Measurements from ENCODE around the gene RNF133.

Gene RNF133

DNA sequence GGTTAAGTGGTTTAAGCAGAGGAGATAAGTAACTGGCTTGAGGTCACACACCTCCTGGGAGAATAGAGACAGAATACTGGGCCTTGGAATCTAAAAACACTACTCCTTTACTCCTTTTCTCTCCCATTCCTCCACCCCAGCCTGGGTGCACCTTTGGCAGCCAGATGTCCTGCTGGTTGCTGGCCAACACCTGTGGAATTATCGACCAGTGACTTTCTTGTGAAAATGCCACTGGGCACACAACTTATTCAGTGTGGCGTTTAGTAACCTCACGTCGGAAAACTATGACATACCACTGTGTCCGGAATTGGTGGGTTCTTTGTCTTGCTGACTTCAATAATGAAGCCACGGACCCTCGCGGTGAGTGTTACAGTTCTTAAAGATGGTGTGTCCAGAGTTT, 26.4 kb downstream of the RNF133 start:
- H3K36me3 ChIP-seq (ENCODE audit: insufficient read depth, low read length): no peaks in the 10 kb centered on the region
- H3K9me3 ChIP-seq (ENCODE audit: low read length): no peaks in the 10 kb centered on the region
- H3K4me2 ChIP-seq (ENCODE audit: low read length): no peak overlapping the region
- TF ChIP-seq EZH2 (IDR thresholded peaks at IDR 0.05; ENCODE audit: borderline replicate concordance, low read length): no peak
- TF ChIP-seq, protein P1, sequence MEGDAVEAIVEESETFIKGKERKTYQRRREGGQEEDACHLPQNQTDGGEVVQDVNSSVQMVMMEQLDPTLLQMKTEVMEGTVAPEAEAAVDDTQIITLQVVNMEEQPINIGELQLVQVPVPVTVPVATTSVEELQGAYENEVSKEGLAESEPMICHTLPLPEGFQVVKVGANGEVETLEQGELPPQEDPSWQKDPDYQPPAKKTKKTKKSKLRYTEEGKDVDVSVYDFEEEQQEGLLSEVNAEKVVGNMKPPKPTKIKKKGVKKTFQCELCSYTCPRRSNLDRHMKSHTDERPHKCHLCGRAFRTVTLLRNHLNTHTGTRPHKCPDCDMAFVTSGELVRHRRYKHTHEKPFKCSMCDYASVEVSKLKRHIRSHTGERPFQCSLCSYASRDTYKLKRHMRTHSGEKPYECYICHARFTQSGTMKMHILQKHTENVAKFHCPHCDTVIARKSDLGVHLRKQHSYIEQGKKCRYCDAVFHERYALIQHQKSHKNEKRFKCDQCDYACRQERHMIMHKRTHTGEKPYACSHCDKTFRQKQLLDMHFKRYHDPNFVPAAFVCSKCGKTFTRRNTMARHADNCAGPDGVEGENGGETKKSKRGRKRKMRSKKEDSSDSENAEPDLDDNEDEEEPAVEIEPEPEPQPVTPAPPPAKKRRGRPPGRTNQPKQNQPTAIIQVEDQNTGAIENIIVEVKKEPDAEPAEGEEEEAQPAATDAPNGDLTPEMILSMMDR (IDR thresholded peaks at IDR 0.05; ENCODE audit: low read length): no peak
- no peak overlapping the region for H2AFZ ChIP-seq (ENCODE audit: low read length)
- no peak overlapping the region for H3K9ac ChIP-seq (ENCODE audit: low read length)
- H3K79me2 ChIP-seq (ENCODE audit: insufficient read depth, low read length): no peaks in the 10 kb centered on the region
- no peaks in the 10 kb centered on the region for H3F3A ChIP-seq (ENCODE audit: insufficient read depth, low read length)
- no peaks in the 10 kb centered on the region for H3K27me3 ChIP-seq (ENCODE audit: insufficient read depth, low read length)
- H3K4me1 ChIP-seq (ENCODE audit: insufficient read depth, low read length, severe bottlenecking): no peaks in the 10 kb centered on the region
- no peaks in the 10 kb centered on the region for H4K20me1 ChIP-seq (ENCODE audit: insufficient read depth, low read length)
- no peaks in the 10 kb centered on the region for H3K9me2 ChIP-seq (ENCODE audit: low read depth, low read length)
- no peak overlapping the region for H3K27ac ChIP-seq (ENCODE audit: low read depth, low read length, poor library complexity, severe bottlenecking)
- H3K4me3 ChIP-seq (ENCODE audit: low read depth, low read length, poor library complexity, severe bottlenecking): no peak overlapping the region

DNA sequence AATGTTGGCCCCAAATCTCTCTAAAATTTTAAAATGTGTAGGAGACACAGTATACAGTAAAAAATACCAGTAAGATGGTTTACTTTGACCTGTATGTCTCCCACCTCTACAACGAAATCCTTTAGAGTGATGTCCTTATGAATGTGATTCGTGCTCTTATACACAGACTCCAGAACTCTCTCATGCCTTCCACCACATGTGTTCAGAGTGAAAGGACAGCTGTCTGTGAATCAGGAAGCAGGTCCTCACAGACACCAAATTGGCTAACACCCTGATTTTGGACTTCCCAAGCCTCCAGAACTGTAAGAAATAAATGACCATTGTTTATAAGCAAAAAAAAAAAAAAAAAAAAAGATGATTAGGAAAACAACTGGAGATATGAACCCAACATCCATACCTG, 35.2 kb downstream of the RNF133 start:
- H3K4me1 ChIP-seq (ENCODE audit: insufficient read depth, low read length, severe bottlenecking): no peaks in the 10 kb centered on the region
- H3K9me2 ChIP-seq (ENCODE audit: low read depth, low read length): no peaks in the 10 kb centered on the region
- no peaks in the 10 kb centered on the region for H3K27me3 ChIP-seq (ENCODE audit: insufficient read depth, low read length)
- no peak overlapping the region for H3K4me3 ChIP-seq (ENCODE audit: low read depth, low read length, poor library complexity, severe bottlenecking)
- no peaks in the 10 kb centered on the region for H3F3A ChIP-seq (ENCODE audit: insufficient read depth, low read length)
- H4K20me1 ChIP-seq (ENCODE audit: insufficient read depth, low read length): no peaks in the 10 kb centered on the region
- TF ChIP-seq EZH2 (IDR thresholded peaks at IDR 0.05; ENCODE audit: borderline replicate concordance, low read length): no peak
- TF ChIP-seq, protein P1 (IDR thresholded peaks at IDR 0.05; ENCODE audit: low read length): no peak
- H3K4me2 ChIP-seq (ENCODE audit: low read length): no peak overlapping the region
- H3K9me3 ChIP-seq (ENCODE audit: low read length): no peaks in the 10 kb centered on the region
- H3K79me2 ChIP-seq (ENCODE audit: insufficient read depth, low read length): no peaks in the 10 kb centered on the region
- no peaks in the 10 kb centered on the region for H3K36me3 ChIP-seq (ENCODE audit: insufficient read depth, low read length)
- no peak overlapping the region for H2AFZ ChIP-seq (ENCODE audit: low read length)
- H3K9ac ChIP-seq (ENCODE audit: low read length): no peak overlapping the region
- H3K27ac ChIP-seq (ENCODE audit: low read depth, low read length, poor library complexity, severe bottlenecking): no peak overlapping the region

DNA sequence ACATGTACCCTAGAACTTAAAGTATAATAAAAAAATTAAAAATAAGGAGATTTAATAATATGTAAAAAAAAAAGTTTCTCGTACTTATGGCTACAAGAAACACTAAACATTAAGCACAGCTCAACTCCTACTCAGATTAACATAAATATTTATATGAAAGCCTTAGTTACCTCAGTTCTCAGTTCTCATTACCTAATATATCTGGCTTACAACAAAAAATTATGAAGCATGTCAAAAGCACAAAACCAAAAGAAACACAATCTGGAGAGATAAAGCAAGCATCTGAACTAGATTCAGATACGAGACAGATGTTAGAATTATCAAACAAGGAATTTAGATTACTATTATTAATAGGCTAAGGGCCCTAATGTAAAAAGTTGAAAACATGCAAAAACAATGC, 40.1 kb downstream of the RNF133 start:
- Histone ChIP-seq H3K9me3 (ENCODE audit: low read length) (no peaks in the 10 kb centered on the region), H3K79me2 (ENCODE audit: insufficient read depth, low read length) (no peaks in the 10 kb centered on the region), H3K36me3 (ENCODE audit: insufficient read depth, low read length) (no peaks in the 10 kb centered on the region), H3K4me2 (ENCODE audit: low read length) (no peak overlapping the region), H4K20me1 (ENCODE audit: insufficient read depth, low read length) (no peaks in the 10 kb centered on the region), H3F3A (ENCODE audit: insufficient read depth, low read length) (no peaks in the 10 kb centered on the region), H3K4me3 (ENCODE audit: low read depth, low read length, poor library complexity, severe bottlenecking) (no peak overlapping the region), H3K9me2 (ENCODE audit: low read depth, low read length) (no peaks in the 10 kb centered on the region), H2AFZ (ENCODE audit: low read length) (no peak overlapping the region), H3K9ac (ENCODE audit: low read length) (no peak overlapping the region), H3K27ac (ENCODE audit: low read depth, low read length, poor library complexity, severe bottlenecking) (no peak overlapping the region), H3K4me1 (ENCODE audit: insufficient read depth, low read length, severe bottlenecking) (no peaks in the 10 kb centered on the region), H3K27me3 (ENCODE audit: insufficient read depth, low read length) (no peaks in the 10 kb centered on the region)
- no peak for TF ChIP-seq EZH2 (IDR thresholded peaks at IDR 0.05; ENCODE audit: borderline replicate concordance, low read length)
- TF ChIP-seq, protein P1 (IDR thresholded peaks at IDR 0.05; ENCODE audit: low read length): no peak
